ELF-1 (cell line): Measurements from ENCODE around the gene METTL25B.
A peak's percentile ranks its signal among the peaks of the same experiment; 100 is the strongest.

Experiments used
- DNase-seq: peaks from one replicate; pipeline ENCODE4 v3.0.0-alpha.2; 2016; ENCODE audit warnings: low read depth, low spot score

The METTL25B gene

DNA sequence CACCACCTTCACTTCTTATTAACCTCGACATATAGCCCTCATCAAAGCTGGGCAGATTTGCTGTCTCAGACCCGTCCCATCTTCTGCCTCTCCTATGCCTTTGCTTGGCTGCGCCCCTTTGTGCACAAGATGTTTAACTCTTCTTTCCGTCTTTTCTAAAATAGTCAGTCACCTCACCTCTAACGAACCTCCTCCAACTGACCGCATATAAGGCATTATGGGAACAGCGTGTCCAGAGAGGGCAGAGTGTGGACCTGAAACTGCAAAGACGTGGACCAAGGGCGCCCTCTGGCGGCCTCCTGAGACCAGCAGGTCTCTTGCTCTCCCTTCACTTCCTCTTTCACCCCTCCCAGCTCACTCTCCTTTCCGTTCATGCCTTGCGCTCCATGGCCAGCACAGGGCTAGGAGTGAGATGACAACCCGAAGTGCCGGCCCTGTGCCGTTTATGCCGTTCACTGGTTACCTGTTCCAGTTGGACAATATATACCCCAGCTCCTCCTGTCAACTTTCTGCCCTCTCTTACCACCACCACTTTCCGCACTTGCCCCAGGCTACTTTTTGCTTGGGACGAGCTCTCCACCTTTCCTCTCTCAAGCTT is 2.5 kb upstream of the METTL25B start:
- DNase-seq, result peak; percentile 98

DNA sequence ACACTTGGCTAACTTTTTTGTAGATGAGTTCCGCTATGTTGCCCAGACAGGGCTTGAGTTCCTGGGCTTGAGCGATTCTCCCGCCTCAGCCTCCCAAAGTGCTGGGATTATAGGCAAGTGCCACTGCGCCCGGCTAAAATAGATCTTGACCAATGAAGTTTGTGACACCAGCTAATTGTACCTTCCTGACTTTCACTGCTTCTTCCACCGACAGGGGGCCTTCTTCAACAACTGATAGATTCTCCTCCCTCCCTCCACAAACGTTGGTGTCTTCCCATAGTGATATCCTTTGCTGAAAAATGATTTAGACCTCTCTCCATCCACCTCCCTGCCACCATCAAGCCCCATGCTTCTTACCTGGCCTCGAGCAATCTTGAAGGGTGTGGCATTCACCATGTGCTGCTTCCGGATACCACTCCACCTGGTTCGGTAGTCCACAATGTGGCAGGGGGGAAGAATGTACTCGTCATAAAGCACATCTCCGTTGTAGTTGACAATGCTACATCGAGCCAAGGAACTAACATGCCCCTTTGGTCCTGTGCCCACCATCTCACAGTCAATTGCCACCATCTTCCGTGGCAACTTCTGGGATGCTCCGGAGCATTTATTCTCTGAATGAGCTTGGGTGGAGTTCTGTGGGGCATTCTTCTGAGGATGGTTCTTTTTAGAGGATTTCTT is 1.6 kb upstream of the METTL25B start:
- peak; percentile 81 for DNase-seq

DNA sequence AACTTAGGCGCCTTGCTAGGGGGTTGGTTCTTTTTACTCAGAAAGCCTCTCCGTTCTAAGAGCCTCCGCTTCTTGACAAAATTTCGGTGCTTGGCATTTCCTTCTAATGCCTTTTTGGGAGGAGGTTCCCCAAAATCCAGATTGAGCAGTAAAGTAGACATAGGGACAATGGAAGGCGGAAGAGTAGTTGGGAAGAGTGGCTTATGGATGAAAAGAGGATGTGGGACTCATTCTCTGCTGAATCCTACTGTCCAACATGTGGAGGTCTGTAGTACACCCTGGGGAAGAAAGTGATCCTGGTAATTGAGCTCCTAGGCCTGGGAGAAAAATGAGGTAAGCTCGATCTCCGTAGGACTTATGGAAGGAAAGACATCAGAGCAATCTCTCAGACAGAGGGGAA is 777 bp upstream of the METTL25B start:
- DNase-seq, result no peak

DNA sequence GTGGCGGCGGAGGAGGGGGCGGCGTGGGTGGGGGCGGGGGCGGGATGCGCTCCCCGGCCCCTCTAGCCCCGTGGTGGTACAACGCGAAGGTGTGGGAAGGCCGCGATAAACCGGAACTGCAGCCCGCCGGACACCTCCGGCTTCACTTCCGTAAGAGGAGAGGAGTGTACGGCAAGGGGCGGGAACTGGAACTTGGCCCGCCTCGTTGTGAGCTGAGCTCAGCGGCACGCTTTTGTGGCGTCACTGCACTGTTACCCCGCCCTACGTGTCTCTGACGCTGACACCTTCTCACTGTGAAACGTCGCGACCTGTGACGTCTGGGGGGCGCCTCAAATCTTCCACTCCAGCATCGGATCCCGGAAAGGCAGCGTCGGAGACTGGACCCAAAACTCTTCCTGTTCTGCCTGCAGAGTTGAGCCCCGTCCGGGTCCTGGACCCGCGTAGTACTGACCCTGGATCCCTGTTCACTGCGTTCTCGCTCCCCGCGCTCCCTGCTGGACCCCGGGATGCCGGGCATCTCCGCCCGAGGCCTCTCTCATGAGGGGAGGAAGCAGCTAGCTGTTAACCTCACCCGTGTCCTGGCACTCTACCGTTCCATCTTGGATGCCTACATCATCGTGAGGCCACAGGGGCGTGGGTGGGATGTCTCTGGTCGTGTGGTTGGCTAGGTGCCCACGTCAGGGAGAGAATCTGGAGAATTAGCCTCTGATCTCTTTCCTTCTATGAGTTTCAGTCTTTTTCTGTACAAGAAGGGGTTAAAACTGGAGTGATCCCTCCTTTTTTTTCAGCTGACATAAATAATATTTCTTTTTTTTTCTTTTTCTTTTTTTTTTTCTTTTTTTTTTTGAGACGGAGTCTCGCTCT is 562 bp downstream of the METTL25B start, which contains the start of gene ISG20L2:
Gene ISG20L2, minus strand, starts transcription at position 168 of the 864 bp plus-strand sequence. CDS start 1,114 bp downstream, outside the sequence.
- DNase-seq, result peak; percentile 97

DNA sequence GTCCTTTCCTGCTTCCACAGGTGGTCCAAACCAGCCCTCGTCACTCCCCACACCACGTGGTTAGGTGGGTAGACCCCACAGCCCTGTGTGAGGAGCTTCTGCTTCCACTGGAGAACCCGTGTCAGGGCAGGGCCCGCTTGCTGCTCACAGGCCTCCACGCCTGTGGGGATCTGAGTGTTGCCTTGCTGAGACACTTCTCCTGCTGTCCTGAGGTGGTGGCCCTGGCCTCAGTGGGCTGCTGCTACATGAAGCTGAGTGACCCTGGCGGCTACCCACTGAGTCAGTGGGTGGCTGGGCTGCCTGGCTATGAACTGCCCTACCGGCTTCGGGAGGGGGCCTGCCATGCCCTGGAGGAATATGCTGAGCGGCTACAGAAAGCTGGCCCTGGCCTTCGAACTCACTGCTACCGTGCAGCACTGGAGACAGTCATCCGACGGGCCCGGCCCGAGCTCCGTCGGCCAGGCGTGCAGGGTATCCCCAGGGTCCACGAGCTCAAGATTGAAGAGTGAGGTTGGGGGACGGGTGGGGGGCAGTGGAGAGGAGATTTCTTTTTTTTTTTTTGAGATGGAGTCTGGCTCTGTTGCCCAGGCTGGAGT is 5.8 kb downstream of the METTL25B start:
- no peak for DNase-seq

DNA sequence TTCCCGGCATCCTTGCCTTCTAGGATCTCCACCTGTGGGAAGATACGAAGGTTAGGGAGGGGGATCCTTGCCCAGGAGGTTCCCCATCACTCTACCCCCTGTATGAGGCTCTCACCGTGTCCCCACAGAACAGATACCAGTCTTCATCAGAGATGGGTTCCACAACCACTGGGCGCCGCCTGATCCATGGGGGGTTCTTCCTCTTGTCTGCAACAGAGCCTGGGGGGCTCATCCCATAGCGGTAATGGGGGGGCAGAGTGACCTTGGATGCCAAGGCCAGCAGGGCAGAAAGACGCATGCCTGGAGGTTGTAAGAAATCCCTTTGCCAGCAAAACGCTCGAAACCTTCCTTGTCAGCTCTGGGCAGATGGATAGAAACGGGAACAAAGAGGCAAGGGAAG is 10.1 kb downstream of the METTL25B start:
- no peak for DNase-seq

DNA sequence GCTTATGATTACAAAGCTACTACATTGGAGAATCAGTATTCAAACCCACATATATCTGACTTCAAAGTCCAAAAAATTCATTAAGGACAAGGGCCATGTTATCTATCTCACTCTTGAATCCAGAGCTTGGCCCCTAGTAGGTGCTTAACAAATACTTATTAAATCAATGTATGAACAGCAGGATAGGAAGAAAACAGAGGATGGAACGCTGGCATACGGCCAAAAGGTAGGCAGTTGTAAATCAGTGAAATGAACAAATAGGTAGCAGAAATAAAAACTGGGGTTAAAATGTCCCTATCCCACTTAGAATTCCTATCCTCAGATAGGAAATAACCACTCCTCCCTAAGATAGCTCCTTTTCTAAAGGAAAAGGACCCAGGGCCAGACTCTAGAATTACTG is 10.6 kb downstream of the METTL25B start:
- DNase-seq, result no peak

DNA sequence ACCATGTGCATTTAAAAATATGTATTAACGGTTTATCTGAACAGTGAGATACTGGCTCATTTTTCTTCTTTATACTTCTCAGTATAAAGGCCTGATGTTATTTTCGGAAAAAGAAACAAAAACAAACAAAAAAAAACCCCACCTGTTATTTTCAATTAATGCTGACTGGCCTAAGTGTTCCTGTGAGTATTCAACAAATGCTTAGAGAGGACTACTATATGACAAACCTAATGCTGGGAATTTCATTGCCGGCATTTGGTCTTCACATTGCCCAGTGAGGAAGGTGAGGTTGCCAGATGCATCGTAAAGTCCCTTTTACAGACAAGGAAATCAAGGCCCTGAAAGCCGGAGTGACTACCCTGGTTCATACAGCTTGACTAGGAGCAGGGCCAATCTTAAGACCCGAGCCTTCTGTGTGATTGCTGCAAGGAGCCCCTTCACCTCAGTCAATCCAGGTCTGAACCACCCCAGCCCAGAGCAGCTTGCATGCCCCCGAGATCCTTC is 12.0 kb downstream of the METTL25B start:
- no peak for DNase-seq

DNA sequence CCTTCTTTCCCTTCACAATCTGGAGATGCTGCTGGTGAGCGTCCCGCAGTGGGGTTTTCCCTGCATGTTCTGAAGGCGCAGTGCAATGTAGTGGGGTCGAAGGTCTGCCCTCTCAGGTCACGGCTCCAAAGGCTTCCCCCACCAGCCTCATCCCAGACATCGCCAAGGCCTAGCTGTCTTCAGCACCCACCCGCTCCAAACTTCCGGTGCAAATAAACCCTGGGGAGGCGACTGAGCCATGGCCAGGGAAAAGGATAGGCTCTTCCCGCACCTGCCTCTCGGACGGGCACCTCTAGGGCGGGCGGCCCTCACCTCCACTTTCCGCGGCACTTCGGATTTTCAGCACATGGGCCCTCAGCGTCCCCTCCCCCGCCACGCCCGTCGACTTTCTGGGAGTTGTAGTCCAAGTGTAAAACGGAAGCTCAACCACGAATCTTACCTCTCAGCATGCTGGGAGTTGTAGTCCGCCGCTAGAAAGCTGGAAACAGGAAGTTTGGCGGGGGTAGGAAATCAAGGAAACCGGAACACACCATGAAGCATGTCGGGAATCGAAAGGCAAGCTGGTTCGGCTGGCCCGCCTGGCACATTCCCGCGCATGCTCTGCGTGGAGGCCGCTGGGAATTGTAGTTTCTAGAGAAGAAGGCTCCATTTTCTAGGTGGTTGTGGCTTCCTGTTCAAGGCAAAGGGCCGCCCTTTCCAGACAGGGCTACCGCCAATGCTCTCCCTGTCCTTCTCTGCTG is 12.6 kb downstream of the METTL25B start, which contains the start of gene MRPL24:
Gene MRPL24, minus strand, starts transcription at position 348 of the 740 bp plus-strand sequence. CDS start 2,384 bp downstream, outside the sequence.
- peak; percentile 100 for DNase-seq

DNA sequence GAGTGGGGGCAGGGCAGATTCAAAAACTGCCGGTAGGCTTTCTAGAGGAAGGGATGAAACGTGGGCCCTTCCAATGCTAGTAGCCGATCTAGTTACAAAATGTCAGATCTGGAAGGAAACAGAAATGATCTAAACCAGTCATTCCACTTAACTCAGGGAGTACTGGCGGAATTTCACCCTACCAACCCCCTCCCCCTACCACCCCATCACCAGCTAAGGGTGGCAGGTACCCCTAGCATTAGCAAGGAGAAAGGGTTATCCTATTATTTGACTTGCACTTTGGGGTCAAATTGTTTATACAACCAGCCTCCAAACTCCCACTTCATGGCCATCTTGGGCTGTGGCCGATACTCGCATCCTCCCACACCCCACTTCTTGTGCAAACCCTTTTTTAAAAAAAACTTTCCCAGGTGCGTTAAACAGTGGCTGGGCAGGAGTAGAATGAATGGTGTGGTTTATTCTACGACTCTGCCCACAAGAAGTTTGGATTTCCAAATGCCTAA is 13.3 kb downstream of the METTL25B start:
- DNase-seq, result no peak

DNA sequence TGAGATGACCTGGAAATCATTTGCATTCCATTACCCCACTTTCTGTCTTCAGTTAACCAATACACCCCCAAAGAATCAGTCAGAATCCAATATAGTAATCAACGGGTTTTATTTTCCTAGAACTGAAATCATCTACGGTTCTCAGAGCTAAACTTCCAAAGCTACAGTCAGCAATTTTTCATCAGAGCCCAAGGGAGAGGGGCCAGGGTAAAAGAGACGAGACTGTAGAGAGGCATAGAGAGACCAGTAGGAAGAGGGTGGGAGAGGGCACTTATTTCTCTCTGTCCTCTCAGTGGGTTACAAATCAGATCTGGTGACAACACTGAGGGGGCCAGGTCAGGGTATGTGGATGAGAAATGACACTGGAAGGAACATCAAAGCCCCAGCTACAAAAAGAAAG is 13.7 kb downstream of the METTL25B start:
- no peak for DNase-seq

DNA sequence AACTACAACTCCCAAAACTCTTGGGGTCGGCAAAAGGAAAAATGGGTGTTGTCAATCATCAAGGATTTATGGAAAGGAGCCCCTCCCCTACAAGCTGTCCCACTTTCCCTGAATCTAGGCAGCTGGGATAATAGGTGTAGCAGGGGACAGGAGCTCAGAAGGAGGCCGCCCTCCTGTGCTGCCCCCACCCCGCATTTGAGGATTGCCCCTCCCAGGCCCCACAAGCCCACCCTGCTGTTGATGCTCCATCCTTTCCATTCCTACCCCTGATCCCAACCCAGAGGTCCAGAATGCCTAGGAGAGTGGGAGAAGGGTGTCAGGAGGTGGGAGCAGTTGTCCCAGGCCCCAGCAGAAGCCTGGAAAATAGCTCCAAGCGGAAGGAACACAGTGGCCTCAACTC is 14.5 kb downstream of the METTL25B start:
- DNase-seq, result no peak

DNA sequence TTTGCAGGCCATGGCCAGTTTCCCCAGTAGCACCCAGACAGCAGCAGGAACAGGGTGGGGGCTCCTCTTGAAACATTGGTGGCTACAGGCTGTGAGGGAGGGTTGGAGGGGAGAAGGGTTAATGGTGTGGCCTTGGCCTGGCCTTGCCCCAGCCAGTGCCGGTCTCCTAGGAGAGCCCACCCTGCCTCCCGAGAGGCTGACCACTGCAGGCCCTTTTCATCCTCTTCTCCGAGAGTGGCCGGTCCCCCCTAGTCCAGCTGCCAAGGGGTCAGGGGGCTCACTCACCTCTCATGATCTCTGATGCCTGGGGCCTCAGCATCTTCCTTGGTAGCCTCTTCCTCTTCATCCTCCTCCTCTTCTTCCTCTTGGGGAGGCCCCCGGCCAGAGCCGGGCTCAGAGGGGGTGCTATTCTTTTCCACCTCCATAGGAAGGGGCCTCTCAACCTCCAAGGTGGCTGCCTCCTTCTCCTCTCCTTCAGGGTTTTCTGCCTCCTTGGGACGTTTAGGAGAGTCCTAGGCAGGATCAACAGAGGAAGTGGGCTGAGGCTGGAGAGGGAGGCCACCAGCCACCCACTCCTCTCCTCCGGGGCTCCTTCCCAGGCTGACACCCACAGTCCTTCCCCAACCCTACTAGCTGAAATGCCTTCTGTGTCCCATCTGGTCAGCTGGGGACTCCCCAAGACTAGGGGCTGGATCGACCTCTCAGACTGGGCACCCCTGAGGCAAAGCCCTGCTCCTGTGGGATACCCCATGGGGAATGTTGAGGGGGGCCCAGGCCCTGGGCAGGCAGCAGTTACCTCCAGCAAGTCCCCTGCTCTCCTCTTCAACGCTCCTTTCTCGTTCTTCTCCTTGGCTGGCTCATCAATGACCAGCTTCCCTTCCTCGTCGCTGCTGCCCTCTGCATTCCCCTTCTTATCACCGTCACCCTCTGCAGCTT is 15.4 kb downstream of the METTL25B start:
- no peak for DNase-seq

DNA sequence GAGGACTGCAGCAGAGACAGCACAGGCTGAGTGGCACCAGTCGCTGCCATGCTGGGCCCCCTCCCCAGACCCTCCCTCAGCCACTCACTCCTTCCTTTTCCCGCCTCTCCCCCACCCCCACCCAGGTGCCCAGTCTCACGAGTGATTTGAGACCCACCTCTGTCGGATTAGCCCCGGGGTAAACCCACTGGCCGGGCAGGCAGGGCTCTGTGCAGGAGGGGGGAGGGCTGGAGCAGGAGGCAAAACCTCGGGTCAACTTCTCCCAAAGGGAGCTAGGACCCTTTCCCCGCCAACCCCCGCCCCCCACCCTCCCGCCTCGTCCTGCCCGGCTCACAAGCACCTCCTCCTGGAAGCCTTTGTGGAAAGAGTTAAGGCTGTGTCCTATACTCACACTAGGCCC is 16.1 kb downstream of the METTL25B start:
- DNase-seq, result no peak

DNA sequence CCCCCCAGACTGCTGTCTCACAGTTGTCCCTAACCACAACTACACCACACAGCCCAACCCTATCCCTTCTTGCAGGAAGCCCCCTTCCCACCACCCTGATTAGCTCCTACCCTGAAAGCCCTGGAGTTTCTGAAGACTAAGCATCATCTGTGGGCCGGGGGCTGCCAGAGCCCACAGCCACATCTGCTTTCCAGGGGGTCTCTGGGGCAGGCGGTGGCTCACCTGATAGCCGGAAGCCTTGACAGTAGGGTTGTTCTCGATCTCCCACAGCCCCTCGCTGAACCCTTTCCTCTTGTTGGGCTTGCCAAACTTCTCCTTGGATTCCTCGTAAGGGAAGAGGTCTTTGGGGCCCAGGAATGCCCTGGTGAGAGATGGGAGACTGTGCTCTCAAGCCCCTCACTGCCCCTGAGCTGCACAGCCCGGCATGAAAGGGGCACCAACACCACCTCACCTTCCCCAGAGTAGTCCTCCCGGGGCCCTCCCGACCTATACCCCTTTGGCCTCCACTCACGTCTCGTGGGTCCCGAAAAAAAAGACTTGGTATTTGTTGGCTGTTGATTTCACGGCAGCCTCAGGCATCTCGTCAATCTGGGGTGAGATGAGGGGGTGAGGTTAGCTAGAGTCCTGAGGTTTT is 16.6 kb downstream of the METTL25B start:
- DNase-seq, result no peak

DNA sequence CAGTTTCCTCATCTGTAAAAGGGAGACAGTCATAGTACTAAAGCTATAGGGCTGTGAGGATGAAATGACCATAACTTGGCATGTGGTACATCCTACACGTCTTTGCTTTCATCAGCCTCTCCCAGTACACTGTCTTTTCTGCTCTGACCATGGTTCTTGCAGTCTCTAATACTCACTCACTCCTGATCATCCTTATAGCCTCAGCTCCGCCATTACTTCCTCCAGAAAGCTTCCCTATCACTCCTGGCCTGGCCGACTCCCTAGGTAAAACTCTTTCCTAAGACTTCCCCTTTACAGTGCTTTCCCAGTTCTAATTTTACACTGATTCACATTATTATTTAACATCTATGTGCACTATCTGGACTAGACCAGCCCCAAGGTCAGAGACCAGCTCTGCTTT is 17.6 kb downstream of the METTL25B start:
- DNase-seq, result no peak

DNA sequence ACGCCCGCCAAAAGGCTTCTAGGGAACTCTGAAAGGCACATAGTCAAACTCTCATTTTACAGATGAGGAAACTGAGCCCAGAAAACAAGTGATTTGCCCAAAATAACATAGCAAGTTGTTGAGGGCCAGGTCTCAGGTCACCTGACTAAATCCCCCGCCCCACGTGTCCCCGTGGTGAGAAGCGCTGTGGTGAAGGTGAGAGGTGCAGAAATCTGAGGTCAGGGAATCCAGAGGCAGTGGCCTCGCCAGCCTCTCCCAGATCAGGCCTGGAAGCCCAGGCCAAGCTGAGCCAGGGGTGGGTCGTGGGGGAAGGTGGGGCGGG is 18.1 kb downstream of the METTL25B start:
- no peak for DNase-seq

DNA sequence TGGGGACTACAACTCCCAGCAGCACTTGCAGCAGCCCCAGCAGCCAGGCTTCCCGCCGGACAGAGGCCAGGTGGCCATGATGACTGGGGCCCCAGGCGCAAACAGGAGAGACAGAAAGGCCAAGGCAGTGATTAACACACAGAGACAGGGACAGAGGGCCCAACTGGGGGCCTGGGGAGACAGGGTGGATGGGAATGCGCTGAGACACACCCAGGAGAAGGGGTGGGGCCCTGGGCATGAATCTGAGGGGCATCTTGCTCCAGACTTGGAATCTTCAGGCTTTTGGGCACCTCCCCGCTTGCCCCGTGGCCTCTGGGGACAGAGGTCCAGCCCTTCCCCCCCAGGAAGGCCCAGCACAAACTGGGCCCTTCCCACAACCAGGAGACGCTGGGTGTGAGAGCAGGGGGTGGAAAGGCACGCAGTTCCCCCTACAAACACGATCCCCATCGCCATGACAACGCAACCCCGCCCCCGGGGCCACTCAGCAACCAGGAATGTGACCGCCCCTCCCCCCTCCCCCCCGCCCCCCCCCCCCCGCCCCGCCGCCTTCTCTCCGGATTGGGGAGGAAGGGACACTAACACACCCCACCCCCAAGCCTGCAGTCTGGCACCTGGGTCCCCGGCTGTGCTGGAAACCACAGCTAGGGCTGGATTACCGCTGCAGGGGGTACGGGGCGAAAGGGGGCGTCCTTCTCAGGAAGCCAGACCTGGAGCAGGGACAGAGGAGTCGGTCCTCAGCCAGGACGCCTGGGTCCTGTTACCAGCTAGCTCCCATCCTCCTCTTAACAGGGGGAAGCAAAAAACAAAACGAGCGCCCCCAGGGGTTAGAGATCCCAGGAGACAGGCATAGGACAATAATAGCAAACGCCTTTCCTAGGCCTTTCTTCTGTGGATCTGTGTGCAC is 18.7 kb downstream of the METTL25B start:
- peak; percentile 93 for DNase-seq
